Nephron progenitor cell (in vitro differentiated cells): Measurements from ENCODE around the gene SNAPC2.
"Not testable (repeated sequence)": the region's sequence is repeated elsewhere in the genome, so short reads cannot be mapped to it uniquely, and the experiment has no call there.

Experiments
- DNase-seq: peaks from one replicate; pipeline ENCODE4 v3.0.0; 2021
- H3K27ac Mint-ChIP-seq: 2 replicates; pipeline ENCODE4 v1.8.0; 2021; ENCODE audit warnings: mild to moderate bottlenecking, moderate library complexity, mixed read lengths
- H3K27me3 Mint-ChIP-seq: 2 replicates; pipeline ENCODE4 v1.8.0; 2021; ENCODE audit warnings: mild to moderate bottlenecking, low read depth, mixed read lengths; ENCODE audit not compliant: poor library complexity
- H3K36me3 Mint-ChIP-seq: 2 replicates; pipeline ENCODE4 v1.8.0; 2021; ENCODE audit warnings: low read depth, mixed read lengths
- H3K4me1 Mint-ChIP-seq: 2 replicates; pipeline ENCODE4 v1.8.0; 2021; ENCODE audit warnings: mixed read lengths
- H3K4me3 Mint-ChIP-seq: 2 replicates; pipeline ENCODE4 v1.8.0; 2021; ENCODE audit warnings: mild to moderate bottlenecking, moderate library complexity, mixed read lengths
- H3K9me3 Mint-ChIP-seq: 2 replicates; pipeline ENCODE4 v1.8.0; 2021; ENCODE audit warnings: mild to moderate bottlenecking, moderate library complexity, mixed read lengths
- TF ChIP-seq, protein P1 (sequence below): fragments of 200-600 bp; sonication (generic); IDR thresholded peaks from 2 replicates; pipeline ENCODE4 v1.5.0; 2021; ENCODE audit warnings: antibody characterized with exemption

SNAPC2 gene

DNA sequence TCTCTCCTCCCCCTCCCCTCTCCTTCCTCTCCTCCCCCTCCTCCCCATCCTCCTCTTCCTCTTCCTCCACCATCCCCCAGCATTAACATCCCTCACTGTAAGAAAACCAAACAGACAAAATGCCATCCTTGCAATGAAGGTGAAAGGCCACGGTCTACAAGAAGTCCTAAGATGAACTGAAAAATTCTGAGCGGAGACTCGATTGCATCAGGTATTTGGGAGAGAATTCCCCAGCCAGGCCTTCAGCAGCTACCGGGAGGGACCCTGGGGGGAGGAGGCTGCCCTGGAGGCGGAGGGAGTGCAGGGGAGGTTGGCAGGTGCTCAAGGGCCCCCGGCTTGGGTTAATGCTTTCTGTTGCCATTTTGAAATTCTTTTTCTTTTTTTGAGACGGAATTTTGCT lies 33.4 kb downstream of the SNAPC2 start:
- H3K9me3 Mint-ChIP-seq, result no peaks in the 10 kb centered on the region
- peaks cover 15% of the 10 kb centered on the region for H3K36me3 Mint-ChIP-seq
- TF ChIP-seq, protein P1, sequence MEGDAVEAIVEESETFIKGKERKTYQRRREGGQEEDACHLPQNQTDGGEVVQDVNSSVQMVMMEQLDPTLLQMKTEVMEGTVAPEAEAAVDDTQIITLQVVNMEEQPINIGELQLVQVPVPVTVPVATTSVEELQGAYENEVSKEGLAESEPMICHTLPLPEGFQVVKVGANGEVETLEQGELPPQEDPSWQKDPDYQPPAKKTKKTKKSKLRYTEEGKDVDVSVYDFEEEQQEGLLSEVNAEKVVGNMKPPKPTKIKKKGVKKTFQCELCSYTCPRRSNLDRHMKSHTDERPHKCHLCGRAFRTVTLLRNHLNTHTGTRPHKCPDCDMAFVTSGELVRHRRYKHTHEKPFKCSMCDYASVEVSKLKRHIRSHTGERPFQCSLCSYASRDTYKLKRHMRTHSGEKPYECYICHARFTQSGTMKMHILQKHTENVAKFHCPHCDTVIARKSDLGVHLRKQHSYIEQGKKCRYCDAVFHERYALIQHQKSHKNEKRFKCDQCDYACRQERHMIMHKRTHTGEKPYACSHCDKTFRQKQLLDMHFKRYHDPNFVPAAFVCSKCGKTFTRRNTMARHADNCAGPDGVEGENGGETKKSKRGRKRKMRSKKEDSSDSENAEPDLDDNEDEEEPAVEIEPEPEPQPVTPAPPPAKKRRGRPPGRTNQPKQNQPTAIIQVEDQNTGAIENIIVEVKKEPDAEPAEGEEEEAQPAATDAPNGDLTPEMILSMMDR, result no peak
- H3K27me3 Mint-ChIP-seq, result no peaks in the 10 kb centered on the region
- no peak overlapping the region for H3K27ac Mint-ChIP-seq
- H3K4me3 Mint-ChIP-seq, result no peak overlapping the region
- H3K4me1 Mint-ChIP-seq, result peaks cover 9% of the 10 kb centered on the region
- no peak for DNase-seq

DNA sequence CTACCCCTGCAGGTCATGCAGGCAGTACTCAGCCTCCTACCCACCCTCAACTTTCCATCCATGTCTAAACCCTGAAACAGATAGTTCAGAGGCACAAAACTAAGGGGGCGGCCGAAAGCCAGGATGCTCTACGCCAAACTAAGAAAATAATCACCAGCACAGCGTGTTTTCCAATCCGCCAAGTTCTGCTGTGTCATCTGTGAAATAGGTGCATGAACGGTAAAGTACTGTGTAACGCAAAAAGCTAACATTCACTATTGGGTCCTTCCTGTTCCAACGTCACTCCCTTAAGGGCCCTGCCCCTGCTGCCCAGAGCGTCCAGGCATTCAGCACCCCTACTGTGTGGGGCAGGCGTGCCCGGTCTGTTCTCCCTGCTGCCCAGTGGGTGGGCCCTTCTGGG lies 35.6 kb downstream of the SNAPC2 start:
- H3K27ac Mint-ChIP-seq, result no peak overlapping the region
- no peaks in the 10 kb centered on the region for H3K9me3 Mint-ChIP-seq
- H3K36me3 Mint-ChIP-seq, result peaks cover 19% of the 10 kb centered on the region
- TF ChIP-seq, protein P1, result no peak
- no peaks in the 10 kb centered on the region for H3K27me3 Mint-ChIP-seq
- H3K4me1 Mint-ChIP-seq, result peaks cover 9% of the 10 kb centered on the region
- no peak overlapping the region for H3K4me3 Mint-ChIP-seq
- no peak for DNase-seq

DNA sequence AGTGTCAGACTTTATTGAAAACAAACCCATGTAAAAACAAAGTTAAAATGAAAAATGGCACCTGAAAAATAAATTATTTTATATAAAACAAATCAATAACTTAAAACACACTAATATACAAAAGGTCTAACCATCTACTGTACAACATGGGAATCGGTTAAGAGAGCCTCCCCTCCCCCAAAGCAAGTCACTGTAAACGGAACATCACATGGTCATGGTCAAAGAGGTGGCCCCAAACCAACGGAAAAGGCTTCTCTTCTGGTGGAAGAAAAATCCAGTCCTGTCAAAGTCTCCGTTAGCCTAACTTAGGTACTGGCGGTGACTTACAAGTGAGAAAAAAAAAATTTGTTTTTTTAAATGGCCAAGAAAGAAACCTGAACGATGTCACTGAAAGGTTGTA lies 39.1 kb downstream of the SNAPC2 start:
- Mint-ChIP-seq H3K4me3 (no peak overlapping the region), H3K4me1 (peaks cover 5% of the 10 kb centered on the region), H3K9me3 (no peaks in the 10 kb centered on the region), H3K27ac (no peak overlapping the region), H3K36me3 (peaks cover 34% of the 10 kb centered on the region), H3K27me3 (no peaks in the 10 kb centered on the region)
- TF ChIP-seq, protein P1, result no peak
- no peak for DNase-seq

DNA sequence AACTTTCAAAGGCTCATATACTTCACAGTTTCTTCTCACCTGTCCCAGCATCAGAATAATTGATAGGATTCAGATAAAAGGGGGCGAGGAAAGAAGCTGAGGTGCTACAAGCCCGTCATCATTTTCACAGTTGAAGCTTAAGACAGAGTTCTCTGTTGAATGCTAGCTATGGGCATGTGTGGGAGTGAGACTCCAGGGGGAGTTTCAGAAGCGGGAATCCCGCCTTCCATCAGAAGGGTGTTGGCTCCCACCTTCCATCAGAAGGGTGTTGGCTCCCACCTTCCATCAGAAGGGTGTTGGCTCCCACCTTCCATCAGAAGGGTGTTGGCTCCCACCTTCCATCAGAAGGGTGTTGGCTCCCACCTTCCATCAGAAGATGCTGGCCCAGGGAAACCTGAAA lies 40.9 kb downstream of the SNAPC2 start:
- H3K36me3 Mint-ChIP-seq, result peaks cover 43% of the 10 kb centered on the region
- not testable (repeated sequence) for H3K4me3 Mint-ChIP-seq, H3K9me3 Mint-ChIP-seq, DNase-seq, H3K4me1 Mint-ChIP-seq, H3K27me3 Mint-ChIP-seq, H3K27ac Mint-ChIP-seq

DNA sequence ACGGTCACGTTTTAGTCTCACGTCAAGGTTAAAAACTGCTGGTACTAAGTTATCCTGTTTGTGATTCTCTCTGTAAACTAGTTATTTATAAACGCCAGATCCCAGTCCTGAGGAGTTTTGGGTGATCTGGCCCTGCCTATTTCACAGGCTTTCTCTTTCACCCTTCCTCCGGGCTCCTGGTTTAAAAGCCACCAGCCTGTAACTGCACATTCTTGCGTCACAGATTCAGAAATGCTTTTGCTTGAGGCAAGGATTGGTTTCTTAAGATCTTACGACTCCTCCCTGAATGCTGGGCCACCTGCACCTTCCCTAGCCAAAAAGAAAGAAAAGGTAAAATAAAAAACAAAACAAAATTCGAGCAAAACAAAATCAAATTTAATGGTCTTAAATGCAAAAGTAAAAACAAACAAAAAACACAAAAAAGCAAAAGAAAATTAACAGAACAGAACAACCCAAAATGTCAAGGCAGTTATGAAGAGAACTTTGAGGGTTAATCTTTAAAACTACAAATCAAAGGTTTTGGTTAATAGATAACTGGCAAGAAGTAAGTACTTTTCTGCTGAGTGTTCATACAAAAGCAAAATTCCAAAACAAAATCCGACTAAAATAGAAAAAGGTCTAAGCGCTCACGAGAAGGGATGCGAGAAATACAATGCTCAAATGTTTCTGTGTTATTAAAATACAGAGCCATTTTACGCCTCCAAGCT lies 41.9 kb downstream of the SNAPC2 start:
- H3K27ac Mint-ChIP-seq, result peak overlapping the region; percentile 60
- peaks cover 44% of the 10 kb centered on the region for H3K36me3 Mint-ChIP-seq
- TF ChIP-seq, protein P1, result no peak
- H3K4me3 Mint-ChIP-seq, result no peak overlapping the region
- no peak for DNase-seq
- no peaks in the 10 kb centered on the region for H3K4me1 Mint-ChIP-seq
- H3K27me3 Mint-ChIP-seq, result no peaks in the 10 kb centered on the region
- no peaks in the 10 kb centered on the region for H3K9me3 Mint-ChIP-seq

DNA sequence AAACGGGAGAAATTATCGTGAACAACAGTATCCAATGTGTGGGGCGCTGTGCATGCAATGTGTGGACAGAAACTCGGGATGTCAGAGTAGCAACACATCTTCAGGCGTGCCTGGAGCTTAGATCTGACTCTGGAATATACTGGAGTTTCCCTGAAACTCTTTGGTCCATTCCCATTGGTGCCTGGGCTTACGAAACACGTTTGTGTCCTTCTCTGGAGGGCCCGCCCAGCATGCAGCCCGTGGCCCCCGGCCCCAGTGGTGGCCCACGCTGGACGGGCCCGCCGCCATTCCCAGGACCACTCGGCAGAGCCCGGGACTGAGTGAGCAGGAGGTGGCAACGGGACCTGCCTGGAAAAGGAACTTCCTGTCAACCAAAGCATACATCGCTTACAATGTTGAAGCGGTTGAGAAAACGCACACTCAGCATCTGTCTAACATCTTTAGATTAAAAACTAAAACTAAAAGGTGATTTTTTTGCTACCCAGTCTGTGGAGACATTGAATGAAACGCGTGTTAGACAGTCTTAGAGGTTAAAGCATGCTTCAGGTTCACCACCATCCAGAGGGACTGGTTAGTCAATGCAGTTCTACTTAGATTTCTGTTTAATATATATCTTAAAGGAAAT lies 42.6 kb downstream of the SNAPC2 start:
- no peaks in the 10 kb centered on the region for H3K9me3 Mint-ChIP-seq
- TF ChIP-seq, protein P1, result no peak
- H3K4me1 Mint-ChIP-seq, result no peaks in the 10 kb centered on the region
- H3K27me3 Mint-ChIP-seq, result no peaks in the 10 kb centered on the region
- no peak for DNase-seq
- no peak overlapping the region for H3K4me3 Mint-ChIP-seq
- H3K36me3 Mint-ChIP-seq, result peaks cover 48% of the 10 kb centered on the region
- peak overlapping the region; percentile 26 for H3K27ac Mint-ChIP-seq
